CD4-positive, alpha-beta T cell treated with Interleukin-15 for 1 hour (primary cell): Measurements from ENCODE around the gene ANO3.
"Not testable (repeated sequence)": the region's sequence is repeated elsewhere in the genome, so short reads cannot be mapped to it uniquely, and the experiment has no call there.

Source experiments
- DNase-seq: peaks from one replicate; pipeline ENCODE4 v3.0.0-alpha.2; 2020

Gene ANO3

DNA sequence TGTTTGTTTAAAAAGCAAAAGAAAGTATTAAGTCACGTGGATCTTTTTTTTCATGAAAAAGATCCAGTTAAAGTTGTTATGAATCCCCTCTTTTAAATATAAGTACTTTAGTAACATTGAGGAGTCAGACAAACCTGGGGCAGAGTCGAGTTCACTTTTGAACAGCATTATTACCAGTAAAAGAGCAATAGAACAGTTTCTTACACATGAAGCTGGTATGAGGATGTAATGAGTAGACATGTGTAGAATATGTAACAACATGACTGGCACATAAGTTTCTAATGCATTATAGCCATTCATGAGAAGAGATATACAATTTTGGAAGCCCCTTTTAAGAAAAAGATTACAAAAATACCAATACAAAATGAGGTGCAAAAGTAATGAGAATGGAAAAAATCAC is 247.8 kb downstream of the ANO3 start:
- no peak for DNase-seq

GRCh38 chr11:26580929-26581328 is 249.0 kb downstream of the ANO3 start:
- no peak for DNase-seq

DNA sequence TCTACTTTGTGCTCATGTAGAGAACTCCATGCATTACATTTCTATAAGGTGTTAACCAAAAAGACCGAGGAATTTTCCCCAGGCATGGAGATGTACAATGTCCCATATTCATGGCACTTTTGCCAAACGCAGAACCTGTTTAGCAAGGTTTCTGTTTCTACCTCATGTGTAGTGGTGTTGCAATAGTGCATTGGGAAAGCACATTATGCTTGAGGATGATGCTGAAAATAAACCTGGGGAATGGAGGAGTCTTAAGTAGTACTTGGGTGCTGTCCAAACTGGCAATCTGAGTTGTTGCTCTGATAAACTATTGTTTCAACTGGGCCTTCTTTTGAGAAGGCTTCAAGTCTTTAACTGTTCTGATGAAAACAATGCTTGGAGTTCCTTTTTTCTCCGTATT is 251.6 kb downstream of the ANO3 start:
- no peak for DNase-seq

- DNase-seq, result no peak
Measured at GRCh38 chr11:26584818-26585217, 252.9 kb downstream of the ANO3 start.

- no peak for DNase-seq
Measured at GRCh38 chr11:26587073-26587472, 255.1 kb downstream of the ANO3 start.

DNA sequence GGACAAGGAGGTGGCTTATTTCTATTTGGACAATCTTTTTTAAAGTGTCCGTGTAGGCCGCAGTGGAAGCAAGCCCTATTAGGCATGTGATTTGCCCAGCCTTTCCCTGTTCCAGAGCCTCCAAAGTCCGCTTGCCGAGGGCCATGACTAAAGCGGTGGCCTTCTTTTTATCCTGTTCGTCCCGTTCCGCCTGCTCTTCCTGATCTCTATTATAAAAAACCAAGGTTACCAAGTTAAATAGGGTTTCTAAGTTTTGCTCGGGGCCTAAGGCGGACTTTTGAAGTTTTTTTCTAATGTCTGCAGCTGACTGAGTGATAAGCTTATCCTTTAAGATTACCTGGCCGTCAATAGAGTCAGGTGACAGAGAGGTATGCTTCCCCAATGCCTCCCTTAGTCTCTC is 261.8 kb downstream of the ANO3 start:
- DNase-seq, result no peak

DNA sequence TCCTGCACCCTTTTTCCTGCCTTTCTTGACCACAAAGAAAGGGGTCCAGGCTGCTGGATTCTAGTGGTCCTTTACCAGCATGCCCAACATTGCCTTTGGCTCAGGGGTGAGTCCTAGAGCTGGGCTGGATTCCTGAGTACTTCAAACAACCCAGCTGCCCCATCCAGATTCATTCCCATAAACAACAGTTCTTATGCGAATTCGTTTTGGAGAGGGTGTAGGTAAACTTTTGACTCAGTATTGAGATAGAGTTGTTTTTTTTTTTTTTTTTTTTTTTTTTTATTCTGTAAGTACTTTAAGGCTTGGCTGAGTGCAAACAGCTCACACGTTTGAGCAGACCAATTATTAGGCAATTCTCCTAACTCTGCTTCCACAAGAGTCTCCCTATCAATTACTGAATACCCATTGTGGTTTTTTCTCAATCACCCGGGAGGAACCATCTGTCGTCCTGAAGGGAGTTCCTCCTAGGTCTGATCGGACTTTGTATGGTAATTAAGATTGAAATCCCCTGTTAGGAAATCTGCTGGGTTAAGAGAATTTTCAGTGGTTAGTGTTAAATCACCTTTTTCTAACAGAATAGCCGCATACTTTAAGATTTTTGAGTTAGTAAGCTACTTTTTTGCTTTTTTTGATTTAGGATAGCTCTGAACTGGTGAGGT is 263.4 kb downstream of the ANO3 start:
- not testable (repeated sequence) for DNase-seq

DNA sequence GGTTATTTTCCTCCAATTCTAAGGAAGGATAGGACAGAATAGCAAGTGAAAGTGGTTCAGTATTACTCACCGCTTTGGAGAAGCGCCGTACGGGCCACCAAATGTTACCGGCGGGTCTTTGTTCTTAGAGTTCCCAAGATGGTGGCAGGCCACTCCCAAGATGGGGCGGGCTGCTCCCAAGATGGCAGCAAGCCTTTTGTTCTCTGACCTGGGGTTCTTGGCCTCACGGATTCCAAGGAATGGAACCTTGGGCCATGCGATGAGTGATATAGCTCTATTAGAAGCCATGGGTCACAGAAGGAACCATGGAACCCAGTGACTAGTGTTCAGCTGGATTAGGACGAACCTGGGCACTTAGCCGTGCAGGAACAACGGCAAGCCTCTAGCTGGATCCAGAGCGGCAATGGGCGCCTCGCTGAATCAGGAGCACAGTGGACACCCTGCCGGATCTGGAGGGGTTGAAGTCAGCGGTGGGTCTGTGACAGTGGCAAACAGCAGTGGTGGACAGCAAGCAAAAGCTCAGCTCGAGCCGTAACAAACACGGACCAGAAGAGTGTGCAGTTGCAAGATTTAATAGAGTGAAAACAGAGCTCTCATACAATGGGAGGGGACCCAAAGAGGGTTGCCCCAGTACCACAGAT is 265.2 kb downstream of the ANO3 start:
- not testable (repeated sequence) for DNase-seq

DNA sequence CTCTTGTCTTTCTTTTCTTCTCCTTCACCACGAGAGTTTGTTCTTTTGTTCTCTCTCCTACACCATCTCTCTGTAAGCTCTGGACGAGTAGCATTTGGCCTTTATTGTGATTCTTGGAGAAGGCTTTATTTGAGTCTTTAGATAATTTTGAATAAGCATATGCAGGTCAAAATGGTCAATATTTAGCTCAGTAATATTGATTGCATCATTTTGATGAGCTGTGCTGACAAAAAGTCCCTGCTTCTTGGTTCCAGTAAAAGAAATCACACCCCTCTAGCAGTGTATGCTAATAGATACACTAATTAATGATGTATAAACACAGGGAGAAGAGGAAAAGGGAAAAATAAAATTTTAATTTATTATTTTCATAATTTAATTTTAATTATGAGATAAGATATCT is 266.0 kb downstream of the ANO3 start:
- no peak for DNase-seq

- no peak for DNase-seq
Measured at GRCh38 chr11:26599425-26599824, 267.5 kb downstream of the ANO3 start.

DNA sequence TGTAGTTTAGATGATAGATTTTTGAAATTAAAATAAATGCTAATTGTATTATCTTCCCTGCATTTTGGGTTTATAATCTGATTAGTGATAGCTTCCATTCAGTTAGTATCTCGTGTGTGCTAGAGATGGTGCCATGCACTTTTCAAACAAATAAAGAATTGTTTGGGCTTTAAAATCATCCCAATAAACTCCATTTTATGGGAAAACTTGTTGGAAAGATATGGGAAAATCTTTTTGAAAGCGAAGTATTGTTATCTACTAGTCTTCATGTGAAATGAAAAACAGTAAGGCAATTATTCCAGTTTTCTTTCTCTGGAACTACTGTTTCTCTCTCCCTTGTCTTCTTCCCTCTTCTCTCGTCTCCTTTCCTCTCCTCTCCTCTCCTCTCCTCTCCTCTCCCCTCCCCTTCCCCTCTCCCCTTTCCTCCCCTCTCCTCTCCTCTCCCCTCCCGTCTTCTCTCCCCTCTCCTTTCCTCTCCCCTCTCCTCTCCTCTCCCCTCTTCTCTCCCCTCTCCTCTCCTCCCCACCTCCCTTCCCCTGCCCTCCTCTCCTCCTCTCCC is 268.0 kb downstream of the ANO3 start:
- no peak for DNase-seq

- no peak for DNase-seq
Measured at GRCh38 chr11:26607725-26608506, 276.0 kb downstream of the ANO3 start.

DNA sequence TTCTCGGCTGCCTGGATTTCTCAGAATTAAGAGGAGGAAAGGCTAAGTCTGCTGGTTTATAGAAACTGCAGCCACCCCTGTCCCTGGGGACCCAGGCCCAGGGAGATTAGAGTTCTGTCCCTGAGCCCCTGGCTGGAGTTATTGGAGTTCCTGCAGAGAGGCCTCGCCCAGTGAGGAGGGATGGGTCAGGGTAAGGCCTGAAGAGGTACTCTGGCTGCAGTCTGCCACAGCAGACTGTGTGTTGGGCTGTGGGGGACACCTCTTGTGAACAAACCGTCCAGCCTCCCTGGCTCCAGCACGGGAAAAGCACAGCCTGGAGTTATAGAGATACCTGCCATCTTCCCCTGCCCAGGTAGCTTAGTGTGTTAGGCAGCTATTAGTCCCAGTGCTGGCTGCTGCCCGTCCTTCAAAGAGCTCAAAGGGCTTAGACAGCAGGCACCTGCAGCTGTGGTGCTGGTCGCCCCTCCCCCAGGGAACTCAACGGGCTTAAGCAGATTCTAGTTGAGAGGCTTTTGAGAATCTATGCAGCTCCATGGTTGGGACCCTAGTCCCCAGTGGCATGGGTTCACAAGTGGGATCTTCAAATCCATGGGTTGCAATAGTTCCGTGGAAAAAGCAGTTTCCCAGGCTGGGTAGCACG is 276.7 kb downstream of the ANO3 start:
- DNase-seq, result no peak

- DNase-seq, result no peak
Measured at GRCh38 chr11:26613759-26614158, 281.8 kb downstream of the ANO3 start.

- no peak for DNase-seq
Measured at GRCh38 chr11:26618441-26618840, 286.5 kb downstream of the ANO3 start.

GRCh38 chr11:26620282-26621045 is 288.5 kb downstream of the ANO3 start:
- no peak for DNase-seq

DNA sequence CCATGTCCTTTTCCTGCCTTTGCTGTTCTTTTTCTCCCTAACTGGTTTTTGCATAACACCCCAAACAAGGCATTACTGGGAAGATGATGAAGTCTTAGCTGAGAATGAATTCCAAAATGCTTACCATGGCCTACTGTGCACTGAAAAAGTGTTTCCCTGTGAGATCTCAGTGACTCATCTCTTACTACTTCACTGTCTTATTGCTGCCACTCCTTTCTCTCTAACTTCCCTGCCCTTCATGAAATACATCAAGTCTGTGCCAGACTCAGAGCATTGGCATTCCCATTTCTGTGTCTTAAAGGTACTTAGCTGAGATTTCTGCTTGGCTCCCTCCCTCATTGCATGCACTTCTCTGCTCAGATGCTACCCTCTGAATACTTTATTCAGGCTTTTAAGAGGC is 289.2 kb downstream of the ANO3 start:
- no peak for DNase-seq

DNA sequence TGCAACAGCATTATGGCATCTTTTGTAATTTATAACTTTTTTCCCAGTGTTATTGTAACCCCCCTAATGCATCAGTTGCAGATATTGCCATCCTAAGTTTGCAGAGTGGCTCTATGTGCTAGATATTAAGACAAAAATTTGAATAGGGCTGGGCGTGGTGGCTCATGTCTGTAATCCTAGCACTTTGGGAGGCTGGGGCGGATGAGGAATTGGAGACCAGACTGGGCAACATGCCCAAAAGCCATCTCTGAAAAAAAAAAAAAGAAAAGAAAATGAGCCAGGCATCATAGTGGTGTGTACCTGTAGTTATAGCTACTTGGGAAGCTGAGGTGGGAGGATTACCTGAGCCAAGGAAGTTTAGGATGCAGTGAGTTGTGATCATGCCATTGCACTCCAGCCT is 290.3 kb downstream of the ANO3 start:
- no peak for DNase-seq

DNA sequence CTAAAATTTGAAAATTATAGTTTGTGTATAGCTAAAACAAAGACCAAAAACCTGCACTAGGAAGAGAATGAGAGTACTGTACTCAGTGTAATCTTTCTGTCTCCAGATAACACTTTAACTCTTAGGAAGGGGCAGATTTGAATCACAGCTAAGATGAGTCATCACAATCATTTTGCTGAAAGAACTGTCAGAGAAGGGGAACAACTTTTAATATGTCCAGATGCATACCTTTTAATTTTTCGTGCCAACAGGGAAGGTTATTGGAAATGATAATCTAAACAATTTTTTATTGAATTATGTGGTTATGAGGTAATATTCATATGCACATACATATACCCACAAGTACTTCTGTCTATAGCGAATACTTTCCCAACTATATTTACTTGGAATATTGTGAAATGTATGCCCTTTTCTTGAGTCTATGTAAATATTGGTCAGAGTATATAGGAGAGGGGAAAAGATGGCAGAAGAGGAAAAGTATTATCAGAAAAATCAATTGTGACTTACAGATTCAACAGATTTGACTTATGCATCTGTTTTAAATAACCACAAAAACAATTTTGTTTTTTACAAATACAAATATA is 291.2 kb downstream of the ANO3 start:
- DNase-seq, result no peak

- no peak for DNase-seq
Measured at GRCh38 chr11:26626346-26626745, 294.4 kb downstream of the ANO3 start.

DNA sequence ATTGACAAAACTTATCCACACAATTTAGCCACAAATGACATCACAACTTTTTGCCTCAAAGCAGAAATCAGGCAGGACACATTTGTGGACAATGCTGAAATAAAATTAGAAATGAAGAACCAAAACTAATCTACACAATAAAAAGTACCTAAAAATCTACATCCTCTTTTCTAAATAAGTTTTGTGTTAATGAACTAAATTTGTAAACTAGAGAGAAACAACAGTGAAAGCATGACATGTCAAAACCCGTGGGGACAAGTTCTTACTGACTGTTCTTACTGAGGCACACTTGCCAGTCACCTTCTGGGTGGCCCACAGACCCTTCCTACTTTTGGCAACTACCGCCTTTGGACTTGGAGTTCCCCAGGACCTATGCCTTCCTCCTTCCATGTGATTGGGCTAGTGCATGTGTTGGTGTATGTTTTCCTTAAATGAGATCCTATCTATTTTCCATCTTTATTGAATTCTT is 300.8 kb downstream of the ANO3 start:
- no peak for DNase-seq

DNA sequence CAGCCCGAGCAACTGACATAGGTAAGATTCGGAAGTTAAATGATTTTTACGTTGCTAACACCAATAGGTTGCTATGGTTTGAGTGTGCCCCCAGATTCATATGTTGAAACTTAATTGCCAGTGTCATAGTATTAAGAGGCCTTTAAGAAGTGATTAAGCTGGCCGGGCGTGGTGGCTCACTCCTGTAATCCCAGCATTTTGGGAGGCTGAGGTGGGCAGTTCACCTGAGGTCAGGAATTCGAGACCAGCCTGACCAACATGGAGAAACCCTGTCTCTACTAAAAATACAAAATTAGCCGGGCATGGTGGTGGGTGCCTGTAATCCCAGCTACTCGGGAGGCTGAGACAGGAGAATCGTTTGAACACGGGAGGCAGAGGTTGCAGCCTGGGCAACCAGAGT is 311.4 kb downstream of the ANO3 start:
- DNase-seq, result not testable (repeated sequence)
